Stimulated activated CD8-positive, alpha-beta memory T cell treated with anti-CD3 and anti-CD28 coated beads, Interleukin-7, amount 100 ng/mL, for 1 hour (primary cell): ENCODE results near the gene METAP1D.

Experiments
- DNase-seq, 2 donors: peaks; one replicate each; pipeline ENCODE4 v3.0.0-alpha.2; 2020; ENCODE audit warnings: low read depth in 2 of 2

The METAP1D gene

GRCh38 chr2:172080641-172081220 lies 81.0 kb downstream of the METAP1D start:
- no peak for DNase-seq

DNA sequence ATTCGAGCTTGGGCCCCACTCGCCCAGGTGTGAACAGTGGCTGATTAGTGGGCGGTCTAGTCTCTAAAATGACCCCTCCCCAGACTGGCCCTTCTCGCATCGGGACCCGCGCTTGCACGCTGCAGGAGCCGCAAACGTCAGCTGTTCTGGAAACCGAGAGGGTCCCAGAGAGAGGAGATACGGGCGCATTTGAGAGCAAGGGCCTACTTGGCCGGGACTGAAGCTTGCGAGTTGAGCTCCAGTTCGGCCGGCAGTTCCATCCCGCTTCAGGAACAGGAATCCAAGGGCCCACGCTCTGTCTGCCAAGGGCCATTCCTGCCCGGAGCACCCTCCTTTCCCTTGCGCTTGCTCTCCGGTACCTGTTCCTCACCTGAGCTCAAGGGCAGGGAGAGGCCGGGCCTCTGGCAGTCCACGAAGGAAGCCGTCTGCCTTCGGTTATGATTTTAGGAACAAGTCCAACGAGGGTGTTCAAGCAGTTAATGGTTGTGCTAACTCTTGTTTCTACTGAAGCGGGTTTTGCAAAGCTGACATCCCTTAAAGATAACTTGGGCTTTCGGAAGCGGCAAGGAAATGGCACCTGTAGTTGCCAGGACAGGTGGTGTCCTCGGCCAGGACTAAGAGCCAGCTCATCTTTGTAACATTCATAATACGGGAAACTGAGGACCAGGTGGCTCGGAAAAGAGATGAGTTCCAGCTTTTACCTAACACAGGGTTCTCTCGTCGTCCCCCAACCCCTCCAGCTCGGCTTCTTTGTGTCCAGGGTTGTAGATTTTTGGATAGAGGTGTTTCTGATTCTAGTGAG lies 81.7 kb downstream of the METAP1D start:
- DNase-seq: no peak

- no peak for DNase-seq
Observed at GRCh38 chr2:172082105-172082943, 82.6 kb downstream of the METAP1D start.

GRCh38 chr2:172082944-172083627 lies 83.3 kb downstream of the METAP1D start:
- DNase-seq: no peak

GRCh38 chr2:172083628-172084394 lies 84.1 kb downstream of the METAP1D start:
- no peak for DNase-seq

DNA sequence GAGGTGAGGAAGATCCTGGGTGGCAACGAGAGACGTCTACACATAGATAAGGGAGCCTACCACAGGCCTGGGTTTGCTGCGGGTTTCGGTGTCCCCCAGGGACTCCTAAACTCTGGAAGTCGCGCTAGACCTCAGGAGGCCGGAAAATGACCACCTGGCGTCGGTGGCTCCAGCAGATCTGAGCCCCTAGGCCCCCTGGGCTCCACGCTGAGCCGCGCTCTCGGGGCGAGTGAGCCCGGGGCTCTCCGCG lies 84.6 kb downstream of the METAP1D start:
- no peak for DNase-seq

- no peak for DNase-seq
Observed at GRCh38 chr2:172084645-172085459, 85.1 kb downstream of the METAP1D start.

- DNase-seq: no peak
Observed at GRCh38 chr2:172085460-172086159, 85.9 kb downstream of the METAP1D start, which contains the start of gene DLX1. TSS of gene DLX1 (plus strand) at chr2:172085507. CDS start at chr2:172085678, 171 bp downstream.

- no peak for DNase-seq
Observed at GRCh38 chr2:172086241-172087206, 86.8 kb downstream of the METAP1D start.

GRCh38 chr2:172087207-172087779 lies 87.5 kb downstream of the METAP1D start:
- no peak for DNase-seq

- DNase-seq: no peak
Observed at GRCh38 chr2:172087780-172088244, 88.1 kb downstream of the METAP1D start.

DNA sequence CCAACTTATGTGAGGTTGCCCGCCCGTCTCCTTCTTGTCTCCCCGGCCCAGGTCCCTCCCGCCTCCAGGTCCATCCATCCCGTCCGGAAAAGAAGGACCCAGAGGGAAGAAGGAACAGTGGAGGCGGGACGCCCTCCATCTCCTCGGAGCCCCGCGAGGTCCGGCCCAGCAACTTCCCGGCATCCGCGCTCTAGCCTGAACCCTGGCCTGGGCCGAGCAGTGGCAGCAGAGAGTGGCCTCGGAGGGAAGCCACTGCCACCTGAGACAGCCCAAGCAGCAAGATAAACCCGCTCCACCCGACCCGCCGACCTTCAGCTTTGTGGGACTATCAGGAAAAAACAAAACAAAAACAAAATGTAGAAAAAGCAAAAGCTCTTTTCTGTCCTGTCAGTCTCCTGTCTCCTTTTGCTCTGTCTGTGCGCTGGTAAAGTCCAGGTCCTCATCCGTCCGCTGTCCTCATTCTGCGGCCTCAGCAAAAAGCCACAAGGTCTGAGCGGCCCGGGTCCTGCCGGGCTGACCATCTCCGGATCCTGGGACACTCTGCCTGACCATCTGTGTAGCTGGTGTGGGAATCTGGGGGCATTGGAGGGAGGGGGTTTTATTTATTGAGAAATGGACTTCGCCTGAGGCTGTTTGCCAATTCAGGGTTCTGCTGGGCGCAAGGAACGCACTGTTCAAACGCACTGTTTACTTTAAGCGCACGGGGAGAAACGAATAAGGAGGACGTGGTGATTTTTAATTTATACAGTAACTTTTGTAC lies 88.7 kb downstream of the METAP1D start:
- no peak for DNase-seq

DNA sequence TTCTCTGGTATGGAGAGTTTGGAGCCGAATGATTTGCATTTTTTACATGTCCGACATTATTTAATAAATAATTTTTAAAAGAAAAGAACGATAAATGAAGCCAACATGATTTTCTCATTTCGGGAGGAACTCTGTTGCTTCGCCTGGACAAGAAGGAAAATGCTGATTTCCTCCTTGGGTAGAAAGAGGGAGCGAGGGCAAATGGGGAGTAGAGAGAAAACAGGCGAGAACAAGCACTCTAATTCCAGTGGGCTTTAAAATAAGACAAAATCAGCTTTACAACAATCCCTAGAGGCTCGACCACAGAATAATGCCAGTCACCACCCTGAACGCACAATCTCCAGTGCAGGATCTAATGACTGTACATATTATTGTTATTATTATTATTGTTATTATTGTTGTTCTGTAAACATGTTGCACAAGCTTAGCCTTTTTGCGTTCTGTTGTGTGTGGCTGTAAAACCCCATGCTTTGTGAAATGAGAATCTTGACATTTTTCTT lies 89.3 kb downstream of the METAP1D start:
- no peak for DNase-seq

DNA sequence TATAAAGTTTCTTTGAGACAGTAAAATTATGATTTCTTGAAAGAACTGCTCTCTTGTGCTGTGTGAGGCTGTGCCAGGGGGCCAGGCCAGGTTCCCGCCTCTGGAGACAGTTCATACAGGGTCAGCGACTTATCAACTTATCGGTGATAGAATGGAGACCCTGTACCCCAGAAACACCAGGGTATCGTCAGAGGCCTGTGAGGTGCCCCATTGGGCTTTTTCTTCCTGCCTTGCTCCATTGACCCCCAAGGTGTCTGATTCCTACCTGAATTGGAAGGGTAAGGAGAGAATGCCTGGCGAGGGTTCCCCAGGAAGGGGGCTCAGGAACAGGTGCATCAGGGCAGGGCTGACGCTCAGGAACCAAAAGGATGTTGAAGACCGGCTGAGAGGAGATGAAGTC lies 89.9 kb downstream of the METAP1D start:
- DNase-seq: no peak

DNA sequence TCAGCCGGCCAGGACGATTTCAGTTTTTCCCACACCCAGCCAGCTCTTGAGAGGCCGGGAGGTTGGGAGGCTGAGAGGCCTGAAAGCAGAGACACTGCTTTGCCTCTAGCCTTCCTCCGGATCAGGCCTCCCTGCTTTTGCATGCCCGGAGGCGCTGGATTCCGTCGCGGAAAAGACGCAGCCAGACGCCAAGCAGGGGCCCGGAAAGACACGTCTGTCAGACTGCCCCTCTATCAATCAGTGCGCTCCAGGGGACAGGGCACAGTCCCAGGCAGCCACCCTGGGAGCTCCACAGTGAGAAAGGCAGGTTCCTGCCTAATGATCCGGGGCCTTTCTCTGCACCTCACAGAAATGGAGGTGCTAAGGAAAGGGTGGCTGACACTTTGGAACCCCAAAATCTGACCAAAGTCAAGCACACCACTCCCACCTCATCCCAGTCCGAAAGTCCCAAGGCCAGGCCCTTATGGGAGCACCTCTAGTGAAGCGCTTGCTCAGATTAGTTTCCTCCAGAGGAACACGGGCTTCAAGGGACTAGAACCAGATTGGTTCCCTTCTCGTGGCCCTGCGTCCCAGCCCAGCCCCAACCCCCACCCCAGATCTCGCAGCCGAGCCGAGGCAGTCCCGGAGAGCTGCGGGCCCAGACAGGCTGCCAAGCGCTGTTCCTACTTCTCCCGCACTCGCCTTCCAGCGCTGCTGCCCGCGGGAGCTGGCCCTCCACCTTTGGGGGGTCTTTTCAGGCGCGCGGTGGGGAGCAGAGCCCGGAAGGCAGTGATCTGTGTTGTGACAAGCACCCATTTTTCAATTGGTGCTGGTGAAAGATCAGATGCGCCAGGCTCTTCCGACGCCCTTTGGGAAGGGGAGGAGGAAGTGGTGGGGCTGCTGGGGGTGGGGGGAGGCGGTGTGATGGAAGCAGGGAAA lies 90.5 kb downstream of the METAP1D start:
- DNase-seq: no peak

- DNase-seq: no peak
Observed at GRCh38 chr2:172091000-172091641, 91.4 kb downstream of the METAP1D start.
